GM23338 (cell line): ENCODE results near the gene COA7.

ENCODE experiments used
- CREB1 ChIP-seq: fragments of 250-450 bp; sonication (Bioruptor Pico); IDR thresholded peaks from 2 replicates; pipeline ENCODE4 v1.5.0; 2020; ENCODE audit warnings: low read depth, mild to moderate bottlenecking, moderate library complexity
- CTCF ChIP-seq, 2 experiments: fragments of 200-600 bp in 1 of 2; sonication (generic) in 1 of 2; conservative IDR thresholded peaks; 2 replicates each; pipeline versions ENCODE4 v1.5.1 to v1.6.1; 2016 to 2017; ENCODE audit warnings: antibody characterized with exemption in 2 of 2, low read depth in 2 of 2, mild to moderate bottlenecking in 2 of 2, moderate library complexity in 1 of 2
- ETS1 ChIP-seq: IDR thresholded peaks from 2 replicates; pipeline ENCODE4 v1.6.1; 2016; ENCODE audit warnings: antibody characterized with exemption
- EZH2 ChIP-seq: fragments of 200-600 bp; sonication (generic); IDR thresholded peaks from one replicate; pipeline ENCODE4 v1.8.0; 2017; ENCODE audit warnings: antibody characterized with exemption, mild to moderate bottlenecking, low read depth; ENCODE audit not compliant: unreplicated experiment
- EZH2phosphoT487 ChIP-seq: fragments of 200-600 bp; sonication (generic); IDR thresholded peaks from one replicate; pipeline ENCODE4 v1.8.1; 2018; ENCODE audit warnings: antibody characterized with exemption; ENCODE audit not compliant: unreplicated experiment
- JUNB ChIP-seq: IDR thresholded peaks from one replicate; pipeline ENCODE4 v1.6.1; 2016; ENCODE audit warnings: antibody characterized with exemption; ENCODE audit not compliant: unreplicated experiment
- NANOG ChIP-seq: IDR thresholded peaks from 2 replicates; pipeline ENCODE4 v1.6.1; 2016; ENCODE audit warnings: antibody characterized with exemption, borderline replicate concordance
- POLR2AphosphoS5 ChIP-seq: IDR thresholded peaks from 2 replicates; pipeline ENCODE4 v1.6.1; 2016; ENCODE audit warnings: antibody characterized with exemption, low read depth
- STAT1 ChIP-seq: IDR thresholded peaks from one replicate; pipeline ENCODE4 v1.6.1; 2016; ENCODE audit warnings: antibody characterized with exemption; ENCODE audit not compliant: unreplicated experiment
- ZNF114 ChIP-seq: fragments of 250-450 bp; sonication (Bioruptor Pico); IDR thresholded peaks from 2 replicates; pipeline ENCODE4 v1.5.0; 2020; ENCODE audit warnings: mild to moderate bottlenecking, moderate library complexity
- ZNF331 ChIP-seq: fragments of 250-450 bp; sonication (Bioruptor Pico); IDR thresholded peaks from 2 replicates; pipeline ENCODE4 v1.5.0; 2020; ENCODE audit warnings: low read depth, mild to moderate bottlenecking, moderate library complexity
- TF ChIP-seq, protein P1 (sequence below): IDR thresholded peaks from one replicate; pipeline ENCODE4 v1.6.1; 2018; ENCODE audit warnings: antibody characterized with exemption; ENCODE audit not compliant: unreplicated experiment
- TF ChIP-seq, protein P2 (sequence below): fragments of 250-450 bp; sonication (Bioruptor Pico); IDR thresholded peaks from 2 replicates; pipeline ENCODE4 v1.5.0; 2020; ENCODE audit warnings: mild to moderate bottlenecking, moderate library complexity

DNA sequence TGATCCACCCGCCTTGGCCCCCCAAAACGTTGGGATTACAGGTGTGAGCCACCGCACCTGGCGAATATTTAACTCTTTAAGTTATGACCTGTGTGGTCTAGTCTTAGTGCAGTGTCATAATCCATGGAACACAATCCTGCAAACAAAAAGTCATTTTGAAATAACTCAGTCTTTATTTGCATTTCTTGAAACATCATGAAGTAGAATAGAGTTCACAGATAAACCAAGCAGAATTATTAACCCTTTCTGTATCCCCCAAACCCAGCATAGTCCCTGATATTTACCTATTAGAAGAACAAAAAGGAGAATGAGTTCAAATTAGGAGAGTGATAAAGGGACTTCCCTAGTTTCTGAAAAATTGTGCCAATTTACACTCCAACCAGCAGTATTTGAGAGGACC, 48.0 kb upstream of the COA7 start:
- no peak for TF ChIP-seq CTCF (conservative IDR thresholded peaks at IDR 0.05; ENCODE audit: low read depth in 2 of 2)
- TF ChIP-seq EZH2, result no peak
- TF ChIP-seq POLR2AphosphoS5, result no peak
- no peak for TF ChIP-seq ETS1
- TF ChIP-seq EZH2phosphoT487, result no peak
- TF ChIP-seq, protein P1, sequence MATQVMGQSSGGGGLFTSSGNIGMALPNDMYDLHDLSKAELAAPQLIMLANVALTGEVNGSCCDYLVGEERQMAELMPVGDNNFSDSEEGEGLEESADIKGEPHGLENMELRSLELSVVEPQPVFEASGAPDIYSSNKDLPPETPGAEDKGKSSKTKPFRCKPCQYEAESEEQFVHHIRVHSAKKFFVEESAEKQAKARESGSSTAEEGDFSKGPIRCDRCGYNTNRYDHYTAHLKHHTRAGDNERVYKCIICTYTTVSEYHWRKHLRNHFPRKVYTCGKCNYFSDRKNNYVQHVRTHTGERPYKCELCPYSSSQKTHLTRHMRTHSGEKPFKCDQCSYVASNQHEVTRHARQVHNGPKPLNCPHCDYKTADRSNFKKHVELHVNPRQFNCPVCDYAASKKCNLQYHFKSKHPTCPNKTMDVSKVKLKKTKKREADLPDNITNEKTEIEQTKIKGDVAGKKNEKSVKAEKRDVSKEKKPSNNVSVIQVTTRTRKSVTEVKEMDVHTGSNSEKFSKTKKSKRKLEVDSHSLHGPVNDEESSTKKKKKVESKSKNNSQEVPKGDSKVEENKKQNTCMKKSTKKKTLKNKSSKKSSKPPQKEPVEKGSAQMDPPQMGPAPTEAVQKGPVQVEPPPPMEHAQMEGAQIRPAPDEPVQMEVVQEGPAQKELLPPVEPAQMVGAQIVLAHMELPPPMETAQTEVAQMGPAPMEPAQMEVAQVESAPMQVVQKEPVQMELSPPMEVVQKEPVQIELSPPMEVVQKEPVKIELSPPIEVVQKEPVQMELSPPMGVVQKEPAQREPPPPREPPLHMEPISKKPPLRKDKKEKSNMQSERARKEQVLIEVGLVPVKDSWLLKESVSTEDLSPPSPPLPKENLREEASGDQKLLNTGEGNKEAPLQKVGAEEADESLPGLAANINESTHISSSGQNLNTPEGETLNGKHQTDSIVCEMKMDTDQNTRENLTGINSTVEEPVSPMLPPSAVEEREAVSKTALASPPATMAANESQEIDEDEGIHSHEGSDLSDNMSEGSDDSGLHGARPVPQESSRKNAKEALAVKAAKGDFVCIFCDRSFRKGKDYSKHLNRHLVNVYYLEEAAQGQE, result no peak
- TF ChIP-seq CREB1 (CRISPR knock-in tag), result no peak
- no peak for TF ChIP-seq STAT1
- no peak for TF ChIP-seq JUNB
- no peak for TF ChIP-seq ZNF114 (CRISPR knock-in tag)
- TF ChIP-seq ZNF331 (CRISPR knock-in tag), result no peak
- TF ChIP-seq NANOG, result no peak
- TF ChIP-seq, protein P2, sequence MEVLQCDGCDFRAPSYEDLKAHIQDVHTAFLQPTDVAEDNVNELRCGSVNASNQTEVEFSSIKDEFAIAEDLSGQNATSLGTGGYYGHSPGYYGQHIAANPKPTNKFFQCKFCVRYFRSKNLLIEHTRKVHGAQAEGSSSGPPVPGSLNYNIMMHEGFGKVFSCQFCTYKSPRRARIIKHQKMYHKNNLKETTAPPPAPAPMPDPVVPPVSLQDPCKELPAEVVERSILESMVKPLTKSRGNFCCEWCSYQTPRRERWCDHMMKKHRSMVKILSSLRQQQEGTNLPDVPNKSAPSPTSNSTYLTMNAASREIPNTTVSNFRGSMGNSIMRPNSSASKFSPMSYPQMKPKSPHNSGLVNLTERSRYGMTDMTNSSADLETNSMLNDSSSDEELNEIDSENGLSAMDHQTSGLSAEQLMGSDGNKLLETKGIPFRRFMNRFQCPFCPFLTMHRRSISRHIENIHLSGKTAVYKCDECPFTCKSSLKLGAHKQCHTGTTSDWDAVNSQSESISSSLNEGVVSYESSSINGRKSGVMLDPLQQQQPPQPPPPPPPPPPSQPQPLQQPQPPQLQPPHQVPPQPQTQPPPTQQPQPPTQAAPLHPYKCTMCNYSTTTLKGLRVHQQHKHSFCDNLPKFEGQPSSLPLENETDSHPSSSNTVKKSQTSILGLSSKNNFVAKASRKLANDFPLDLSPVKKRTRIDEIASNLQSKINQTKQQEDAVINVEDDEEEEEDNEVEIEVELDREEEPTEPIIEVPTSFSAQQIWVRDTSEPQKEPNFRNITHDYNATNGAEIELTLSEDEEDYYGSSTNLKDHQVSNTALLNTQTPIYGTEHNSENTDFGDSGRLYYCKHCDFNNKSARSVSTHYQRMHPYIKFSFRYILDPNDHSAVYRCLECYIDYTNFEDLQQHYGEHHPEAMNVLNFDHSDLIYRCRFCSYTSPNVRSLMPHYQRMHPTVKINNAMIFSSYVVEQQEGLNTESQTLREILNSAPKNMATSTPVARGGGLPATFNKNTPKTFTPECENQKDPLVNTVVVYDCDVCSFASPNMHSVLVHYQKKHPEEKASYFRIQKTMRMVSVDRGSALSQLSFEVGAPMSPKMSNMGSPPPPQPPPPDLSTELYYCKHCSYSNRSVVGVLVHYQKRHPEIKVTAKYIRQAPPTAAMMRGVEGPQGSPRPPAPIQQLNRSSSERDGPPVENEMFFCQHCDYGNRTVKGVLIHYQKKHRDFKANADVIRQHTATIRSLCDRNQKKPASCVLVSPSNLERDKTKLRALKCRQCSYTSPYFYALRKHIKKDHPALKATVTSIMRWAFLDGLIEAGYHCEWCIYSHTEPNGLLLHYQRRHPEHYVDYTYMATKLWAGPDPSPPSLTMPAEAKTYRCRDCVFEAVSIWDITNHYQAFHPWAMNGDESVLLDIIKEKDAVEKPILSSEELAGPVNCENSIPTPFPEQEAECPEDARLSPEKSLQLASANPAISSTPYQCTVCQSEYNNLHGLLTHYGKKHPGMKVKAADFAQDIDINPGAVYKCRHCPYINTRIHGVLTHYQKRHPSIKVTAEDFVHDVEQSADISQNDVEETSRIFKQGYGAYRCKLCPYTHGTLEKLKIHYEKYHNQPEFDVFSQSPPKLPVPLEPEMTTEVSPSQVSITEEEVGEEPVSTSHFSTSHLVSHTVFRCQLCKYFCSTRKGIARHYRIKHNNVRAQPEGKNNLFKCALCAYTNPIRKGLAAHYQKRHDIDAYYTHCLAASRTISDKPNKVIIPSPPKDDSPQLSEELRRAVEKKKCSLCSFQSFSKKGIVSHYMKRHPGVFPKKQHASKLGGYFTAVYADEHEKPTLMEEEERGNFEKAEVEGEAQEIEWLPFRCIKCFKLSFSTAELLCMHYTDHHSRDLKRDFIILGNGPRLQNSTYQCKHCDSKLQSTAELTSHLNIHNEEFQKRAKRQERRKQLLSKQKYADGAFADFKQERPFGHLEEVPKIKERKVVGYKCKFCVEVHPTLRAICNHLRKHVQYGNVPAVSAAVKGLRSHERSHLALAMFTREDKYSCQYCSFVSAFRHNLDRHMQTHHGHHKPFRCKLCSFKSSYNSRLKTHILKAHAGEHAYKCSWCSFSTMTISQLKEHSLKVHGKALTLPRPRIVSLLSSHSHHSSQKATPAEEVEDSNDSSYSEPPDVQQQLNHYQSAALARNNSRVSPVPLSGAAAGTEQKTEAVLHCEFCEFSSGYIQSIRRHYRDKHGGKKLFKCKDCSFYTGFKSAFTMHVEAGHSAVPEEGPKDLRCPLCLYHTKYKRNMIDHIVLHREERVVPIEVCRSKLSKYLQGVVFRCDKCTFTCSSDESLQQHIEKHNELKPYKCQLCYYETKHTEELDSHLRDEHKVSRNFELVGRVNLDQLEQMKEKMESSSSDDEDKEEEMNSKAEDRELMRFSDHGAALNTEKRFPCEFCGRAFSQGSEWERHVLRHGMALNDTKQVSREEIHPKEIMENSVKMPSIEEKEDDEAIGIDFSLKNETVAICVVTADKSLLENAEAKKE (CRISPR knock-in tag), result no peak
